Breast epithelium (tissue), 3 donors: ENCODE results near the gene FGF9.

Experiments used
- CTCF ChIP-seq, 3 donors: fragments of 450-650 bp; IDR thresholded peaks; one replicate each; pipeline ENCODE4 v1.5.1; 2016 to 2017; ENCODE audit warnings: antibody characterized with exemption in 3 of 3, mild to moderate bottlenecking in 3 of 3, moderate library complexity in 3 of 3
- POLR2A ChIP-seq: fragments of 450-650 bp; IDR thresholded peaks from one replicate; pipeline ENCODE4 v1.6.1; 2016; ENCODE audit warnings: antibody characterized with exemption, mild to moderate bottlenecking, moderate library complexity
- POLR2AphosphoS5 ChIP-seq, 3 donors: sonication (generic); formaldehyde crosslinking; IDR thresholded peaks; one replicate each; pipeline ENCODE4 v1.6.1; 2017; ENCODE audit warnings: antibody characterized with exemption in 3 of 3

GRCh38 chr13:21739771-21740170 is 68.9 kb downstream of the FGF9 start:
- TF ChIP-seq CTCF (IDR thresholded peaks at IDR 0.05), result no peak
- TF ChIP-seq POLR2AphosphoS5 (IDR thresholded peaks at IDR 0.05), result no peak
- TF ChIP-seq POLR2A, result no peak
